GM10248 (cell line): Measurements from ENCODE around the gene PIK3R4.

Source experiments
- CTCF ChIA-PET: fragments of 300-600 bp; sonication (Branson Sonifier 250); formaldehyde crosslinking; extraction: SDS; loops from one replicate; lab custom pipeline; 2021; ENCODE audit warnings: antibody characterized with exemption; lab: Yijun Ruan, JAX
- POLR2A ChIA-PET: fragments of 350-650 bp; sonication (Branson Sonifier 250); formaldehyde crosslinking; extraction: SDS; loops from one replicate; lab custom pipeline; 2020; ENCODE audit warnings: antibody characterized with exemption; lab: Yijun Ruan, JAX
- DNase-seq: peaks from one replicate; pipeline ENCODE4 v3.0.0; 2012; ENCODE audit errors: extremely low spot score
- CTCF ChIP-seq: IDR thresholded peaks from 2 replicates; pipeline ENCODE4 v1.5.1; 2012; ENCODE audit warnings: mild to moderate bottlenecking, low read depth; ENCODE audit errors: extremely low read depth, missing control alignments, control extremely low read depth

PIK3R4 gene

GRCh38 chr3:130688697-130689470 lies 57.7 kb downstream of the PIK3R4 start:
- ChIA-PET POLR2A (interaction anchor here (0.5 kb wide), 1 partner anchor 1900 kb away, joined by 3 read pairs; no protein-coding TSS in a partner anchor), CTCF (interaction anchor here (1.1 to 1.4 kb wide), 2 partner anchors 13 to 249 kb away, joined by 3 read pairs; no protein-coding TSS in a partner anchor)
- TF ChIP-seq CTCF = no peak
- DNase-seq = no peak

GRCh38 chr3:130688015-130688688 lies 58.5 kb downstream of the PIK3R4 start:
- CTCF ChIA-PET = interaction anchor here (0.8 to 0.9 kb wide), 2 partner anchors 11 to 205 kb away, joined by 3 to 4 read pairs; partner anchors contain the start of gene ATP2C1
- no peak for DNase-seq
- POLR2A ChIA-PET = interaction anchor here (0.5 kb wide), 1 partner anchor 1900 kb away, joined by 3 read pairs; no protein-coding TSS in a partner anchor
- no peak for TF ChIP-seq CTCF

GRCh38 chr3:130687327-130687726 lies 59.3 kb downstream of the PIK3R4 start:
- DNase-seq = no peak
- POLR2A ChIA-PET = no interaction called here
- TF ChIP-seq CTCF = no peak
- CTCF ChIA-PET = interaction anchor here (0.8 to 0.9 kb wide), 2 partner anchors 12 to 206 kb away, joined by 3 to 4 read pairs; partner anchors contain the start of gene ATP2C1

- DNase-seq = no peak
- ChIA-PET POLR2A (no interaction called here), CTCF (no interaction called here)
- no peak for TF ChIP-seq CTCF
Observed at GRCh38 chr3:130686833-130687232, 59.8 kb downstream of the PIK3R4 start.

- TF ChIP-seq CTCF = no peak
- no peak for DNase-seq
- ChIA-PET POLR2A (no interaction called here), CTCF (no interaction called here)
Observed at GRCh38 chr3:130682131-130682530, 64.5 kb downstream of the PIK3R4 start.

- TF ChIP-seq CTCF = no peak
- CTCF ChIA-PET = interaction anchor here (1.5 kb wide), 1 partner anchor 20 kb away, joined by 3 read pairs; no protein-coding TSS in a partner anchor
- POLR2A ChIA-PET = no interaction called here
- DNase-seq = no peak
Observed at GRCh38 chr3:130679218-130679617, 67.4 kb downstream of the PIK3R4 start.
